HEK293T (cell line): ENCODE data around the gene EDARADD.

Experiments used
- ARNT ChIP-seq: fragments of 450-650 bp; IDR thresholded peaks from 2 replicates; pipeline ENCODE4 v1.6.1; 2017; ENCODE audit warnings: mild to moderate bottlenecking
- BHLHE40 ChIP-seq: fragments of 450-650 bp; IDR thresholded peaks from 2 replicates; pipeline ENCODE4 v1.6.1; 2016; ENCODE audit warnings: mild to moderate bottlenecking, moderate library complexity, borderline replicate concordance
- FOXA1 ChIP-seq: fragments of 450-650 bp; IDR thresholded peaks from 2 replicates; pipeline ENCODE4 v1.6.1; 2016; ENCODE audit warnings: mild to moderate bottlenecking
- FOXK2 ChIP-seq: fragments of 450-650 bp; IDR thresholded peaks from 2 replicates; pipeline ENCODE4 v1.6.1; 2016; ENCODE audit warnings: mild to moderate bottlenecking
- FOXM1 ChIP-seq: fragments of 450-650 bp; IDR thresholded peaks from 2 replicates; pipeline ENCODE4 v1.6.1; 2017; ENCODE audit warnings: mild to moderate bottlenecking, borderline replicate concordance
- HDGF ChIP-seq: fragments of 450-650 bp; IDR thresholded peaks from 2 replicates; pipeline ENCODE4 v1.6.1; 2017; ENCODE audit warnings: antibody characterized with exemption, borderline replicate concordance
- L3MBTL2 ChIP-seq: fragments of 450-650 bp; conservative IDR thresholded peaks from 2 replicates; pipeline ENCODE4 v1.6.1; 2016; ENCODE audit warnings: mild to moderate bottlenecking
- PKNOX1 ChIP-seq: fragments of 450-650 bp; IDR thresholded peaks from 2 replicates; pipeline ENCODE4 v1.6.1; 2016
- SP1 ChIP-seq: fragments of 450-650 bp; IDR thresholded peaks from 2 replicates; pipeline ENCODE4 v1.6.1; 2017
- SUZ12 ChIP-seq: fragments of 450-650 bp; IDR thresholded peaks from 2 replicates; pipeline ENCODE4 v1.6.1; 2016; ENCODE audit warnings: mild to moderate bottlenecking
- TARDBP ChIP-seq: fragments of 450-650 bp; IDR thresholded peaks from 2 replicates; pipeline ENCODE4 v1.6.1; 2016
- ZNF384 ChIP-seq: fragments of 450-650 bp; IDR thresholded peaks from 2 replicates; pipeline ENCODE4 v1.6.1; 2016

- TF ChIP-seq FOXM1: no peak
- no peak for TF ChIP-seq BHLHE40
- no peak for TF ChIP-seq PKNOX1
- no peak for TF ChIP-seq SP1
- TF ChIP-seq FOXA1: no peak
- no peak for TF ChIP-seq SUZ12
- no peak for TF ChIP-seq TARDBP
- no peak for TF ChIP-seq L3MBTL2
- TF ChIP-seq ZNF384: no peak
- no peak for TF ChIP-seq HDGF
- TF ChIP-seq ARNT: no peak
- no peak for TF ChIP-seq FOXK2
Measured at GRCh38 chr1:236440373-236440772, 46.3 kb downstream of the EDARADD start.
